Vagina (tissue), 2 donors: ENCODE measurements around the gene SEMA3E.

Experiments used
- CTCF ChIP-seq, 3 experiments: fragments of 450-650 bp in 2 of 3; fragments of 200-600 bp in 1 of 3; sonication (generic) in 1 of 3; IDR thresholded peaks; one replicate each; pipeline ENCODE4 v1.5.1; 2017 to 2019; ENCODE audit warnings: antibody characterized with exemption in 3 of 3, mild to moderate bottlenecking in 2 of 3, moderate library complexity in 2 of 3
- POLR2A ChIP-seq, 2 donors: fragments of 450-650 bp; IDR thresholded peaks; one replicate each; pipeline ENCODE4 v1.6.1; 2017; ENCODE audit warnings: antibody characterized with exemption in 2 of 2, mild to moderate bottlenecking in 2 of 2, moderate library complexity in 2 of 2
- POLR2AphosphoS5 ChIP-seq, 2 donors: sonication (generic); formaldehyde crosslinking; IDR thresholded peaks; one replicate each; pipeline ENCODE4 v1.9.0; 2017; ENCODE audit warnings: antibody characterized with exemption in 2 of 2, mild to moderate bottlenecking in 2 of 2, low read depth in 1 of 2; ENCODE audit not compliant: insufficient read depth in 1 of 2

- TF ChIP-seq CTCF (IDR thresholded peaks at IDR 0.05) (no peak), POLR2A (IDR thresholded peaks at IDR 0.05) (no peak), POLR2AphosphoS5 (IDR thresholded peaks at IDR 0.05; ENCODE audit: insufficient read depth in 1 of 2, low read depth in 1 of 2) (no peak)
These were observed 322.7 kb downstream of the SEMA3E start for GRCh38 chr7:83326223-83326622.
